ENCODE results near the gene NPTX1.

NPTX1 gene

DNA sequence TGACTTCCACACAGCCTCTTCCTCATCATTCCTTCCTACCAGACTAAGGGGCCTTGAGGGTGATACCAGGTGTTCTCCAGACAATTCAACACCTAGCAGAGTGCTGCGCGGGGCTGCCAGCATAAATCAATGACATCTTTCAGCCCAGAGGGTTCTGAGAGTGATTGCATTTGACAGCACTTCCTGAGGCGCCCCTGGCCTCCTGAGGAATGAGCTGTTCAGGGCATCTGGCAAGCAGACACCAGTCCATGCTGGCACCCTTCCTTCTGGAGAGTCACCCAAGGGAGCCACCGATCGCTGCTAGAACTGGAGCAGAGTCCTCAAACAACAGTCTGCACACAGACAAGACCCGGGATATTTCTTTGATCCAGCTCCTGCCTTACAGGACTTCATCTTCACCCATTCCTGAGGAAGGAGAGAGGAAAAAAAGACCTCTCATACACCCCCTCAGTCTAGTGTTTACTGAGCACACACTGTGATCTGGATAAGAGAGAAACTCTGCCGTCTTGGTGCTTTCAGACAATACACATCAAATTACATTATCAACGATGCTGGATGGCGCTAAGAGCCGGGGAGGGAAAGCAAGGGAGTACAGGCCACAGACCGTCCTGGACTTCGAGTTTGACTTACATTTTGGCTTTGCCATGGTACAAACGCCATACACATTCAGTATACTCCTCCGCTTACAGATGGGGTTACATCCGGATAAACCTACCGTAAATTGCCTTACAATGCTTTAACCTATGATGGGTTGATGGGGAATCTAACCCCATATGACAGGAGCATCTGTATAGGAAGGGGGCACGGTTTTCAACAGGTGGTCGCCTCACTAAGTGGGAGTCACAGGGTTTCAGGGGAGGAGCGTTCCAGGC is 23.0 kb downstream of the NPTX1 start:
- H3K4me1 ChIP-seq, result no peaks in the 10 kb centered on the region

DNA sequence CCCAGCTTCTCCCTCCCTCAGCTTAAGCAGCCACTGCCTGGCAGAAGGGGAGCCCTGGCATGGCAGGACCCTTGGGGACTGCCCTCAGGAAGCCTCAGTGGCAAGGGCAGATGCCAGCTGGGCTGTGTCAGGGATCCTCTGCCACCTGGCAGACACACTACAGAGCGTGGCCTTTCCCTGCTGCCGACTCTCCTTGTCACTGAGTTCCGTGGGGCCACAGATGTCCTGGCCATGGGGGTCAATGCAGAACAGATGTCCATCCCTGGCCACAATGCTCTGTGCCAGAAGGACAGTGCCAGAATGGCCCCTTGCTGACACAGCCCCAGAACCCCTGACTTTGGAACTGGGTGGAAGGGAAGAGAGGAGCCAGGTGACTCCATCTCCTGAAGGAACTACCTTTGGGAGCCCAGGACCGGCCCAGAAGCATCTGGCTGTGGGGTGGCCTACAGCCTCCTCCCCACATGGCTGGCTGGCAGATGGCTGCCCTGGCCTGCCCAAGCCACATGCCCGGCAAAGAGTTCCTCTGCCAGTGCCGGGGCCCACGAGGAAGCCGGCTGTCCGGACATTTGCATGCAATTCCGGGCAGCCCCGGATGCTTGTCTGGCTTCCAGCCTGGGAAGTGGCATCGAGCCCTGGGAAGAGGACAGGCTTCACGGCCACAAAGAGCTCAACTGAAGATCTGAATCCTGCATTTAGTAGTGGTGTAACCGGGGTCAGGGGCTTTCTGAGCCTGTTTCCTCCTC is 24.1 kb downstream of the NPTX1 start:
- Histone ChIP-seq H3K27me3 (no peaks in the 10 kb centered on the region), H3K4me1 (no peaks in the 10 kb centered on the region), H3K36me3 (no peaks in the 10 kb centered on the region), H3K9me3 (no peaks in the 10 kb centered on the region), H3K4me3 (ENCODE audit: low read depth, low read length) (no peak overlapping the region)
- TF ChIP-seq, protein P1, sequence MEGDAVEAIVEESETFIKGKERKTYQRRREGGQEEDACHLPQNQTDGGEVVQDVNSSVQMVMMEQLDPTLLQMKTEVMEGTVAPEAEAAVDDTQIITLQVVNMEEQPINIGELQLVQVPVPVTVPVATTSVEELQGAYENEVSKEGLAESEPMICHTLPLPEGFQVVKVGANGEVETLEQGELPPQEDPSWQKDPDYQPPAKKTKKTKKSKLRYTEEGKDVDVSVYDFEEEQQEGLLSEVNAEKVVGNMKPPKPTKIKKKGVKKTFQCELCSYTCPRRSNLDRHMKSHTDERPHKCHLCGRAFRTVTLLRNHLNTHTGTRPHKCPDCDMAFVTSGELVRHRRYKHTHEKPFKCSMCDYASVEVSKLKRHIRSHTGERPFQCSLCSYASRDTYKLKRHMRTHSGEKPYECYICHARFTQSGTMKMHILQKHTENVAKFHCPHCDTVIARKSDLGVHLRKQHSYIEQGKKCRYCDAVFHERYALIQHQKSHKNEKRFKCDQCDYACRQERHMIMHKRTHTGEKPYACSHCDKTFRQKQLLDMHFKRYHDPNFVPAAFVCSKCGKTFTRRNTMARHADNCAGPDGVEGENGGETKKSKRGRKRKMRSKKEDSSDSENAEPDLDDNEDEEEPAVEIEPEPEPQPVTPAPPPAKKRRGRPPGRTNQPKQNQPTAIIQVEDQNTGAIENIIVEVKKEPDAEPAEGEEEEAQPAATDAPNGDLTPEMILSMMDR (IDR thresholded peaks at IDR 0.05; ENCODE audit: low read depth, low read length), result no peak
- DNase-seq, result no peak

More for the DNA sequence above, 23.0 kb downstream of the NPTX1 start:
- Histone ChIP-seq H3K27me3 (no peaks in the 10 kb centered on the region), H3K9me3 (no peaks in the 10 kb centered on the region), H3K36me3 (no peaks in the 10 kb centered on the region), H3K4me3 (ENCODE audit: low read depth, low read length) (no peak overlapping the region)
- no peak for DNase-seq
- TF ChIP-seq, protein P1 (IDR thresholded peaks at IDR 0.05; ENCODE audit: low read depth, low read length), result no peak

DNA sequence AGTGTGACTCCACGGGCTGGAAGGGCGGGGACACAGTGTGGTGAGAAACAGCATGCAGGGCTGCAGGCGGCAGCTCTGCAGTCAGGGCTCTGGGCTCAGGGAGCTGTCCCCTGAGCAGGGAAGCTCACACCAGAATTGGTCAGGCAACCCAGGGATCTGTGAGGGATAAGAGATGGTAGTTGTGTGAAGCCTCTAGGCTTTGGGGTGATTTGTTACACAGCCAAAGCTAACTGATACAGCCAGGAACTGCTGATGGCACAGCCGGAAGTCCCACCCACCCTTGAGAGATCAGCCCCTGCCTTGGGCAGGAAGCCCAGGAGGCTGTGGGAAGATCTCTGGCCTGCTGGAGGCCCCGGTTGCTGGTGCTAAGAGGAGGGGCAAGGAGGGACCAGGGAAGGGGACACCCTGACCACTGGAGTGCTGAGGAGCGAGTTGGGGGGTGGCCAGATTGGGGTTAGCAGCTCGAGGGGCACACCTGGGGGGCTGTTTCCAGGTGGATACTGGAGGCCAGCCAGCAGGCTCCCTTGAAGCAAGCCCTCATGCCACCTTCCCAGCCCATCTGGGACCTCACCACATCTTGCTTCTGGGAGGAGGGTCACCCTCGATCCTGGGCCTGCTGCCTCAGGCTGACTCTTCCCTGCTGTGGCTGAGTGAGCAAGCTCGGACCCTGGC is 25.2 kb downstream of the NPTX1 start:
- TF ChIP-seq, protein P1 (IDR thresholded peaks at IDR 0.05; ENCODE audit: low read depth, low read length), result no peak
- DNase-seq, result no peak

DNA sequence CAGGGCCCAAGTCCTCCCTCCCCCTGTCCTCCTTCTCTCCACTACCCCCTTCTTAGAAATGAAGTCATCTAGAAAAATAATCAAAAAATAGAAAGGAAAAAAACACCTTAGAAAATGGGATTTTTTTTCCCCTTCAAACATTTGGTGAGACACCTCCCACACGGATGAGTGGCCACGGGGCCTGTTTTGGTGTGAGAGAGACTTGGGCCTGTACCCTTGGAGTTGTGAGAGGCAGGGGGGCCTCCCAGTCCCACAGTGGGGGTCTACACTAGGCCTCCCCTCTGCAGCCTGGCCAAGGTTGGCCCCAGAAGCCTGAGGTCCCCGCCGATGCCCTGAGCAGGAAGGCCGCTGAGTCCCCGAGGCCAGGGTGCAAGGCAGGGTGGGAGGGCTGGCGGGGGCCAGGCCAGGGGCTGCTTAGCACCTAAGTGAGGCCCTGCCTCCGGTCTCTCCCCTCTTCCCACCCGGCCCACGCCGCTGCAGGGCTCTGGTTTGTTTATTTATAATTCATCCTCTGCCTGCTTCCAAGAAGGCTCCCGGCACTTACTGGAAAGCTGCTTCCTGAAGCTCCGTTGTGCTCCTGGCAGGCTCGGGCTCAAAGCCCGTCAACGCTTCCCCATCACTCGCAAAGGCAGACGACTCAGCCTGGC is 26.4 kb downstream of the NPTX1 start:
- Histone ChIP-seq H3K27me3 (no peaks in the 10 kb centered on the region), H3K4me1 (no peaks in the 10 kb centered on the region), H3K36me3 (no peaks in the 10 kb centered on the region), H3K4me3 (ENCODE audit: low read depth, low read length) (no peak overlapping the region), H3K9me3 (no peaks in the 10 kb centered on the region)
- TF ChIP-seq, protein P1 (IDR thresholded peaks at IDR 0.05; ENCODE audit: low read depth, low read length), result no peak
- DNase-seq, result no peak

More for the DNA sequence above, 25.2 kb downstream of the NPTX1 start:
- Histone ChIP-seq H3K4me1 (no peaks in the 10 kb centered on the region), H3K4me3 (ENCODE audit: low read depth, low read length) (no peak overlapping the region), H3K36me3 (no peaks in the 10 kb centered on the region), H3K9me3 (no peaks in the 10 kb centered on the region), H3K27me3 (no peaks in the 10 kb centered on the region)

DNA sequence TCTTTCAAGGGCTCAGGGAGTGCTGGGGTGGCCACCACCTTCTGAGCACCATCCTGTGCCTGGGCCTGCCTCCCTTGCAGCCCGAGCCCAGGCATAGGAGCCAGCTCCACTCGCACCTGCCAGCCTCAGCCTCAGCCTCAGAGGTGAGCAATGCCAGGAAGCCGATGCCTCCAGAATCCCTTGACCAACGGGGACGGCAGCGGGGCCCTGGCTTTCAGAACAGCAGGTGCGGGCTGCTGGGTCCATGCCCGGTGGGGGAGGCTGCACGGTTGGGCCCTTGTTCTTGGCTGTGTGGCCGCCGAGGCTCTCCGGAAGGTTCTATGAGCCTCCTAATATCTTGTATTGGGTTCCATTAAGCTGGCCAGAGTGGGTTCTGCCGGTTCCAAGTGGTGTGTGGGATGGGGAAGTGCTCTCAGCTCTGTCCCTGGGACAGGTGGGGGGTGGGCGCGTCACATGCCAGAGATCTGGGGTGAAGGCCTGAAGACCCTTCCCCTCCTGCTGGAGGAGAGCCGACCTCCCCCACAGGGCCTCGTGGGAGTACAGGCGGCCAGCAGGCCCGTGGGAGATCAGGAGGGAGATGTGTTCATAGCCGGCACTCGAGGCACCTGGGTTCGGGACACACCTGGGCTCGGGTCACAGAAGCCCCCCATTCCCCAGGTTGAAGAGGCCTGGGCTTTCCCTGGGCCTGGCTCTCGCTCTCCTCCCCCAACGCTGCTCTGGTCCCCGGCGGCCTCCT is 27.0 kb downstream of the NPTX1 start:
- DNase-seq, result no peak
- TF ChIP-seq, protein P1 (IDR thresholded peaks at IDR 0.05; ENCODE audit: low read depth, low read length), result no peak
- H3K36me3 ChIP-seq, result no peaks in the 10 kb centered on the region
- H3K4me1 ChIP-seq, result no peaks in the 10 kb centered on the region
- H3K9me3 ChIP-seq, result no peaks in the 10 kb centered on the region
- H3K4me3 ChIP-seq (ENCODE audit: low read depth, low read length), result no peak overlapping the region
- H3K27me3 ChIP-seq, result no peaks in the 10 kb centered on the region
